IMR-90 (cell line): ENCODE results near the gene FAM118A.
A peak's percentile ranks its signal among the peaks of the same experiment; 100 is the strongest.

ENCODE experiments used
- FOS ChIP-seq: fragments of 150-350 bp; IDR thresholded peaks from 2 replicates; pipeline ENCODE4 v1.6.1; 2016; ENCODE audit warnings: low read depth, low read length
- MXI1 ChIP-seq: IDR thresholded peaks from 2 replicates; pipeline ENCODE4 v1.6.1; 2012; ENCODE audit warnings: low read depth, mild to moderate bottlenecking, low read length, moderate library complexity, borderline replicate concordance
- POLR2A ChIP-seq: IDR thresholded peaks from 2 replicates; pipeline ENCODE4 v1.6.1; 2012; ENCODE audit warnings: mild to moderate bottlenecking, low read depth, low read length
- RAD21 ChIP-seq: IDR thresholded peaks from 2 replicates; pipeline ENCODE4 v1.6.1; 2012; ENCODE audit warnings: low read length, improper control_type of control experiment
- RCOR1 ChIP-seq: IDR thresholded peaks from 2 replicates; pipeline ENCODE4 v1.6.1; 2012; ENCODE audit warnings: mild to moderate bottlenecking, low read length, improper control_type of control experiment; ENCODE audit not compliant: insufficient replicate concordance
- RFX5 ChIP-seq: IDR thresholded peaks from 2 replicates; pipeline ENCODE4 v1.8.0; 2012; ENCODE audit warnings: low read depth, mild to moderate bottlenecking, low read length, moderate library complexity
- USF2 ChIP-seq: fragments of 150-350 bp; IDR thresholded peaks from 2 replicates; pipeline ENCODE4 v1.6.1; 2017; ENCODE audit warnings: mild to moderate bottlenecking, antibody characterized with exemption, low read length, low read depth
- TF ChIP-seq, protein P1 (sequence below): conservative IDR thresholded peaks from 2 replicates; pipeline ENCODE4 v1.5.1; 2012; ENCODE audit warnings: mild to moderate bottlenecking, low read depth, low read length, improper control_type of control experiment
- TF ChIP-seq, protein P2 (sequence below): fragments of 150-350 bp; IDR thresholded peaks from 2 replicates; pipeline ENCODE4 v1.6.1; 2016; ENCODE audit warnings: low read depth, mild to moderate bottlenecking, low read length, moderate library complexity, borderline replicate concordance

GRCh38 chr22:45309422-45310227 is at the start of gene FAM118A:
- TF ChIP-seq MXI1 (peak; percentile 76), USF2 (no peak), RFX5 (no peak), POLR2A (peak; percentile 67), RCOR1 (no peak), RAD21 (no peak; the same call in 1 of the 2 replicates), FOS (no peak)
- TF ChIP-seq, protein P1, sequence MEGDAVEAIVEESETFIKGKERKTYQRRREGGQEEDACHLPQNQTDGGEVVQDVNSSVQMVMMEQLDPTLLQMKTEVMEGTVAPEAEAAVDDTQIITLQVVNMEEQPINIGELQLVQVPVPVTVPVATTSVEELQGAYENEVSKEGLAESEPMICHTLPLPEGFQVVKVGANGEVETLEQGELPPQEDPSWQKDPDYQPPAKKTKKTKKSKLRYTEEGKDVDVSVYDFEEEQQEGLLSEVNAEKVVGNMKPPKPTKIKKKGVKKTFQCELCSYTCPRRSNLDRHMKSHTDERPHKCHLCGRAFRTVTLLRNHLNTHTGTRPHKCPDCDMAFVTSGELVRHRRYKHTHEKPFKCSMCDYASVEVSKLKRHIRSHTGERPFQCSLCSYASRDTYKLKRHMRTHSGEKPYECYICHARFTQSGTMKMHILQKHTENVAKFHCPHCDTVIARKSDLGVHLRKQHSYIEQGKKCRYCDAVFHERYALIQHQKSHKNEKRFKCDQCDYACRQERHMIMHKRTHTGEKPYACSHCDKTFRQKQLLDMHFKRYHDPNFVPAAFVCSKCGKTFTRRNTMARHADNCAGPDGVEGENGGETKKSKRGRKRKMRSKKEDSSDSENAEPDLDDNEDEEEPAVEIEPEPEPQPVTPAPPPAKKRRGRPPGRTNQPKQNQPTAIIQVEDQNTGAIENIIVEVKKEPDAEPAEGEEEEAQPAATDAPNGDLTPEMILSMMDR, result peak; percentile 24; the same call in 1 of the 2 replicates
- TF ChIP-seq, protein P2, sequence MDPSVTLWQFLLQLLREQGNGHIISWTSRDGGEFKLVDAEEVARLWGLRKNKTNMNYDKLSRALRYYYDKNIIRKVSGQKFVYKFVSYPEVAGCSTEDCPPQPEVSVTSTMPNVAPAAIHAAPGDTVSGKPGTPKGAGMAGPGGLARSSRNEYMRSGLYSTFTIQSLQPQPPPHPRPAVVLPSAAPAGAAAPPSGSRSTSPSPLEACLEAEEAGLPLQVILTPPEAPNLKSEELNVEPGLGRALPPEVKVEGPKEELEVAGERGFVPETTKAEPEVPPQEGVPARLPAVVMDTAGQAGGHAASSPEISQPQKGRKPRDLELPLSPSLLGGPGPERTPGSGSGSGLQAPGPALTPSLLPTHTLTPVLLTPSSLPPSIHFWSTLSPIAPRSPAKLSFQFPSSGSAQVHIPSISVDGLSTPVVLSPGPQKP, result no peak
